ENCODE results near the gene IL17RB. TPM values are rescaled to one million over a fixed set of nuclear protein-coding genes. Genes with fewer than 3 reads are reported as not detected.

The IL17RB gene
- total and polyA plus RNA-seq, 2 of the 4 experiments (the other 2 are of a cell fraction), result under 0.01 TPM; not detected in 1

DNA sequence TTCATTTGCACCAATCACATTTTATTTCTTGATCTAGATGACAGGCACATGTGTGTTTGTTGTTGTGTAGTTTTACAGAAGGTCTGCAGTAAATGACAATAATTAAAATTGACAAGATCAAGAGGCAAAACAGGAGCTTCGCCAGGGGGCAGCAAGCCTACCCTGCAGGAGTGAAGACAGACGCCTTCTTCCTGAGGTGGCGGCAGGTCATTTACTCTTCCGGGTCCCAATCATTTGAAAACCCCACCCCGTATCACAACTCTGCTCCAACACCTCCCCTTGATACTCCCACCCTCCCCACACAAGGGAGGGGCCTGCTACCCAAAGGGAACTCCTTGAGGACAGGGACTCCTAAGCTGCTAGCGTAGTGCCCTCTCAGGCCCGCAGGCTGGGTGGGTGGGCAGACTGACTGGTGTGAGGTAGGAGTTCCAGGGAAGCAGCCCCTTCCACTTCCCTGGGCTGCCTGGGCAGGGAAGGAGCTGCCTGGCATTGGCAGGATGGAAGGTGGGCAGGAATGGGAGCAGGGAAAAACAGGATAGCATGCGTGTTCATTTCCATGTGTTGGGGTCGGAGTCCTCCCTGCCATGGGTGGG lies 13.2 kb upstream of the IL17RB start:
- ChIA-PET POLR2A (ENCODE audit: unreplicated experiment) (no interaction called here), CTCF (no interaction called here)
- Histone ChIP-seq H4K8ac (ENCODE audit: low read depth in 2 of 2, low read length in 2 of 2) (no peak overlapping the region), H3K4ac (ENCODE audit: low read depth, low read length) (no peak overlapping the region), H4K20me1 (ENCODE audit: insufficient read depth, low read length) (no peaks in the 10 kb centered on the region), H3K9me1 (ENCODE audit: insufficient read depth, low read length) (no peaks in the 10 kb centered on the region), H3K4me3 (ENCODE audit: insufficient read depth, low read depth, low read length) (no peak overlapping the region), H2BK5ac (ENCODE audit: low read depth, low read length, poor library complexity, severe bottlenecking) (no peak overlapping the region), H2AFZ (replicated peaks; ENCODE audit: low read length, poor library complexity) (no peak overlapping the region), H4K91ac (ENCODE audit: insufficient read depth, low read depth, low read length) (no peak overlapping the region), H4K5ac (ENCODE audit: low read depth, low read length) (no peak overlapping the region), H3K27ac (ENCODE audit: insufficient read depth, low read length) (no peak overlapping the region), H2AK9ac (replicated peaks; ENCODE audit: low read depth, low read length, poor library complexity) (no peak overlapping the region), H2BK120ac (ENCODE audit: low read depth, low read length) (no peak overlapping the region), H3K9me3 (ENCODE audit: control insufficient read depth, insufficient read depth, low read length) (no peaks in the 10 kb centered on the region), H3K4me2 (ENCODE audit: low read depth, low read length) (no peak overlapping the region), H2BK15ac (ENCODE audit: low read depth, low read length) (no peak overlapping the region), H3K9ac (ENCODE audit: low read depth, low read length) (no peak overlapping the region), H3K14ac (replicated peaks; ENCODE audit: low read depth, low read length) (no peak overlapping the region), H3K18ac (ENCODE audit: low read depth, low read length) (no peak overlapping the region), H3K36me3 (ENCODE audit: control insufficient read depth, insufficient read depth, low read length) (no peaks in the 10 kb centered on the region), H3K56ac (ENCODE audit: extremely low read depth, insufficient read depth, low read length) (no peak overlapping the region), H3K4me1 (ENCODE audit: control insufficient read depth, insufficient read depth, low read length) (no peaks in the 10 kb centered on the region), H3K79me1 (ENCODE audit: low read depth in 1 of 2, low read length in 2 of 2) (no peaks in the 10 kb centered on the region), H2AK5ac (ENCODE audit: low read depth, low read length) (no peak overlapping the region), H3K27me3 (ENCODE audit: control insufficient read depth, insufficient read depth, low read length) (no peaks in the 10 kb centered on the region), H2BK20ac (ENCODE audit: low read depth, low read length) (no peak overlapping the region), H3K23ac (ENCODE audit: low read depth, low read length) (no peak overlapping the region)
- DNase-seq, result no peak
- BruUV-seq (replicated peaks), result no TSS peak
- no peak for ATAC-seq (ENCODE audit: low read depth)
- intact Hi-C loops (cut with micrococcal nuclease), result no loop called here
- no peak for TF ChIP-seq RFX5 (IDR thresholded peaks at IDR 0.05; ENCODE audit: low read depth, low read length)
- TF ChIP-seq, protein P1, sequence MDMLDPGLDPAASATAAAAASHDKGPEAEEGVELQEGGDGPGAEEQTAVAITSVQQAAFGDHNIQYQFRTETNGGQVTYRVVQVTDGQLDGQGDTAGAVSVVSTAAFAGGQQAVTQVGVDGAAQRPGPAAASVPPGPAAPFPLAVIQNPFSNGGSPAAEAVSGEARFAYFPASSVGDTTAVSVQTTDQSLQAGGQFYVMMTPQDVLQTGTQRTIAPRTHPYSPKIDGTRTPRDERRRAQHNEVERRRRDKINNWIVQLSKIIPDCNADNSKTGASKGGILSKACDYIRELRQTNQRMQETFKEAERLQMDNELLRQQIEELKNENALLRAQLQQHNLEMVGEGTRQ (IDR thresholded peaks at IDR 0.05; ENCODE audit: low read depth, low read length), result no peak
- TF ChIP-seq SMC3 (IDR thresholded peaks at IDR 0.05; ENCODE audit: low read depth, low read length), result no peak
- no peak for TF ChIP-seq RAD21 (IDR thresholded peaks at IDR 0.05; ENCODE audit: low read length)
- no peak for TF ChIP-seq NFE2L2 (IDR thresholded peaks at IDR 0.05; ENCODE audit: low read depth, low read length)
- TF ChIP-seq FOS (IDR thresholded peaks at IDR 0.05; ENCODE audit: low read depth, low read length), result no peak
- no peak for TF ChIP-seq BHLHE40 (IDR thresholded peaks at IDR 0.05; ENCODE audit: low read depth, low read length)
- no peak for TF ChIP-seq MXI1 (IDR thresholded peaks at IDR 0.05; ENCODE audit: borderline replicate concordance, low read depth, low read length)
- no peak for TF ChIP-seq MAFK (IDR thresholded peaks at IDR 0.05; ENCODE audit: low read depth, low read length)
- no peak for TF ChIP-seq CHD1 (IDR thresholded peaks at IDR 0.05; ENCODE audit: low read depth, low read length)
- TF ChIP-seq, protein P2, sequence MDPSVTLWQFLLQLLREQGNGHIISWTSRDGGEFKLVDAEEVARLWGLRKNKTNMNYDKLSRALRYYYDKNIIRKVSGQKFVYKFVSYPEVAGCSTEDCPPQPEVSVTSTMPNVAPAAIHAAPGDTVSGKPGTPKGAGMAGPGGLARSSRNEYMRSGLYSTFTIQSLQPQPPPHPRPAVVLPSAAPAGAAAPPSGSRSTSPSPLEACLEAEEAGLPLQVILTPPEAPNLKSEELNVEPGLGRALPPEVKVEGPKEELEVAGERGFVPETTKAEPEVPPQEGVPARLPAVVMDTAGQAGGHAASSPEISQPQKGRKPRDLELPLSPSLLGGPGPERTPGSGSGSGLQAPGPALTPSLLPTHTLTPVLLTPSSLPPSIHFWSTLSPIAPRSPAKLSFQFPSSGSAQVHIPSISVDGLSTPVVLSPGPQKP (IDR thresholded peaks at IDR 0.05; ENCODE audit: borderline replicate concordance, low read depth, low read length), result no peak
- no peak for TF ChIP-seq RCOR1 (IDR thresholded peaks at IDR 0.05; ENCODE audit: insufficient replicate concordance, low read length)
- no peak for TF ChIP-seq POLR2A (IDR thresholded peaks at IDR 0.05; ENCODE audit: low read depth, low read length)
- TF ChIP-seq, protein P3, sequence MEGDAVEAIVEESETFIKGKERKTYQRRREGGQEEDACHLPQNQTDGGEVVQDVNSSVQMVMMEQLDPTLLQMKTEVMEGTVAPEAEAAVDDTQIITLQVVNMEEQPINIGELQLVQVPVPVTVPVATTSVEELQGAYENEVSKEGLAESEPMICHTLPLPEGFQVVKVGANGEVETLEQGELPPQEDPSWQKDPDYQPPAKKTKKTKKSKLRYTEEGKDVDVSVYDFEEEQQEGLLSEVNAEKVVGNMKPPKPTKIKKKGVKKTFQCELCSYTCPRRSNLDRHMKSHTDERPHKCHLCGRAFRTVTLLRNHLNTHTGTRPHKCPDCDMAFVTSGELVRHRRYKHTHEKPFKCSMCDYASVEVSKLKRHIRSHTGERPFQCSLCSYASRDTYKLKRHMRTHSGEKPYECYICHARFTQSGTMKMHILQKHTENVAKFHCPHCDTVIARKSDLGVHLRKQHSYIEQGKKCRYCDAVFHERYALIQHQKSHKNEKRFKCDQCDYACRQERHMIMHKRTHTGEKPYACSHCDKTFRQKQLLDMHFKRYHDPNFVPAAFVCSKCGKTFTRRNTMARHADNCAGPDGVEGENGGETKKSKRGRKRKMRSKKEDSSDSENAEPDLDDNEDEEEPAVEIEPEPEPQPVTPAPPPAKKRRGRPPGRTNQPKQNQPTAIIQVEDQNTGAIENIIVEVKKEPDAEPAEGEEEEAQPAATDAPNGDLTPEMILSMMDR (conservative IDR thresholded peaks at IDR 0.05; ENCODE audit: low read depth, low read length), result no peak
- TF ChIP-seq CEBPB (IDR thresholded peaks at IDR 0.05; ENCODE audit: low read depth, low read length), result no peak
- no peak for TF ChIP-seq MAZ (IDR thresholded peaks at IDR 0.05; ENCODE audit: borderline replicate concordance, low read depth, low read length)
- dilution Hi-C loops (cut with HindIII; ENCODE audit: low sequenced_read_pairs, unreplicated experiment), result no loop called here
- in situ Hi-C loops (cut with MboI; ENCODE audit: low sequenced_read_pairs), result no loop called here
- WGBS, 2 experiments (ENCODE audit: extremely low coverage in 2 of 2, insufficient read length in 1 of 2), result 80% methylated on average over 1 of the region's 9 CpGs; no CpG with 5 or more reads in 1 of the 2 experiments

All from IMR-90 (cell line).